ENCODE data around the gene PRDM16. TPM values are rescaled to one million over a fixed set of nuclear protein-coding genes. Genes with fewer than 3 reads are reported as not detected.

Gene PRDM16
- total RNA-seq, 1 experiment from 2014 or later = 6.1 TPM

DNA sequence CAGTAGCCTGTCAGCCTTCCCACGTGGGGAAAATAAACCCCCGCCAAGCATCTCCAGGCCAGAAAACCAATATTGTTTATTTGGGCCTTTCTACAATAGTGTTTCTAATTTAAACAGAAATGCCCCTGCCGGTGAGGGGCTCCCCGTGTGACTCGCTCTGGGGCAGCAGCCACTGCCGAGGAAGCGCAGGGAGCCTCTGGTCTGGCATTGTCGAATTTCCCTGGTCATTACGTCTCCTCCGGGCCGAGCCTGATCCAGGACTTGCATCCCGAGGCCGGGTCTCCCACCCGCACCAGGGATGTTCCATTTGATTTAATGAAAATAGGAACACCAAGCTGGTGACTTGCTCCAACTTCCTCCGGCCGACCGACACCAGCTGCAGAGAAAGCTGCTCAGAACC lies 20.5 kb downstream of the PRDM16 start:
- H2AFZ ChIP-seq (ENCODE audit: low read depth, low read length, poor library complexity, severe bottlenecking) = no peak overlapping the region
- intact Hi-C loops (cut with micrococcal nuclease) = no loop called here
- no peak for DNase-seq (ENCODE audit: low read depth, low spot score)
- H3K36me3 ChIP-seq (ENCODE audit: control insufficient read depth in 1 of 2, insufficient read depth in 2 of 2, low read length in 2 of 2) = no peaks in the 10 kb centered on the region
- ChIA-PET CTCF (no interaction called here), POLR2A (no interaction called here), RAD21 (ENCODE audit: low non-redundant PET in 1 of 2, low total read pairs in 2 of 2, uncharacterized antibody in 2 of 2, unreplicated experiment in 2 of 2) (no interaction called here)
- H3K9me3 ChIP-seq (ENCODE audit: control insufficient read depth in 1 of 2, insufficient read depth in 1 of 2, low read depth in 1 of 2, low read length in 2 of 2) = no peaks in the 10 kb centered on the region
- TF ChIP-seq, protein P1, sequence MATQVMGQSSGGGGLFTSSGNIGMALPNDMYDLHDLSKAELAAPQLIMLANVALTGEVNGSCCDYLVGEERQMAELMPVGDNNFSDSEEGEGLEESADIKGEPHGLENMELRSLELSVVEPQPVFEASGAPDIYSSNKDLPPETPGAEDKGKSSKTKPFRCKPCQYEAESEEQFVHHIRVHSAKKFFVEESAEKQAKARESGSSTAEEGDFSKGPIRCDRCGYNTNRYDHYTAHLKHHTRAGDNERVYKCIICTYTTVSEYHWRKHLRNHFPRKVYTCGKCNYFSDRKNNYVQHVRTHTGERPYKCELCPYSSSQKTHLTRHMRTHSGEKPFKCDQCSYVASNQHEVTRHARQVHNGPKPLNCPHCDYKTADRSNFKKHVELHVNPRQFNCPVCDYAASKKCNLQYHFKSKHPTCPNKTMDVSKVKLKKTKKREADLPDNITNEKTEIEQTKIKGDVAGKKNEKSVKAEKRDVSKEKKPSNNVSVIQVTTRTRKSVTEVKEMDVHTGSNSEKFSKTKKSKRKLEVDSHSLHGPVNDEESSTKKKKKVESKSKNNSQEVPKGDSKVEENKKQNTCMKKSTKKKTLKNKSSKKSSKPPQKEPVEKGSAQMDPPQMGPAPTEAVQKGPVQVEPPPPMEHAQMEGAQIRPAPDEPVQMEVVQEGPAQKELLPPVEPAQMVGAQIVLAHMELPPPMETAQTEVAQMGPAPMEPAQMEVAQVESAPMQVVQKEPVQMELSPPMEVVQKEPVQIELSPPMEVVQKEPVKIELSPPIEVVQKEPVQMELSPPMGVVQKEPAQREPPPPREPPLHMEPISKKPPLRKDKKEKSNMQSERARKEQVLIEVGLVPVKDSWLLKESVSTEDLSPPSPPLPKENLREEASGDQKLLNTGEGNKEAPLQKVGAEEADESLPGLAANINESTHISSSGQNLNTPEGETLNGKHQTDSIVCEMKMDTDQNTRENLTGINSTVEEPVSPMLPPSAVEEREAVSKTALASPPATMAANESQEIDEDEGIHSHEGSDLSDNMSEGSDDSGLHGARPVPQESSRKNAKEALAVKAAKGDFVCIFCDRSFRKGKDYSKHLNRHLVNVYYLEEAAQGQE (IDR thresholded peaks at IDR 0.05; ENCODE audit: low read depth) = no peak
- TF ChIP-seq CBX3 (IDR thresholded peaks at IDR 0.05; ENCODE audit: low read depth) (no peak), EZH2 (IDR thresholded peaks at IDR 0.05) (no peak), CEBPB (IDR thresholded peaks at IDR 0.05; ENCODE audit: low read depth) (no peak), ZFX (IDR thresholded peaks at IDR 0.05) (no peak), EGR1 (IDR thresholded peaks at IDR 0.05; ENCODE audit: low read depth) (no peak), RAD21 (IDR thresholded peaks at IDR 0.05; ENCODE audit: low read depth) (no peak), JUND (IDR thresholded peaks at IDR 0.05) (no peak), ELF1 (IDR thresholded peaks at IDR 0.05; ENCODE audit: borderline replicate concordance, low read depth) (no peak), ZNF274 (IDR thresholded peaks at IDR 0.05; ENCODE audit: low read depth, low read length) (no peak), SIN3A (IDR thresholded peaks at IDR 0.05; ENCODE audit: low read depth) (no peak)
- H3K79me2 ChIP-seq (ENCODE audit: insufficient read depth, low read length) = no peaks in the 10 kb centered on the region
- BruUV-seq (replicated peaks) = no TSS peak
- no peak overlapping the region for H3K4me3 ChIP-seq (replicated peaks in 1 of 2; ENCODE audit: low read depth in 1 of 2, low read length in 2 of 2)
- no peak overlapping the region for H3K9ac ChIP-seq (ENCODE audit: low read length)
- H3K27me3 ChIP-seq (ENCODE audit: insufficient read depth, low read length) = no peaks in the 10 kb centered on the region
- no peaks in the 10 kb centered on the region for H3K9me2 ChIP-seq (ENCODE audit: insufficient read depth)
- no peak overlapping the region for H3K27ac ChIP-seq (ENCODE audit: low read depth, low read length)
- no peaks in the 10 kb centered on the region for H4K20me1 ChIP-seq (ENCODE audit: insufficient read depth)
- no peaks in the 10 kb centered on the region for H3K4me1 ChIP-seq (ENCODE audit: control insufficient read depth in 1 of 2, insufficient read depth in 2 of 2, low read length in 2 of 2)
- no peak for ATAC-seq
- H3K4me2 ChIP-seq (ENCODE audit: low read length) = no peak overlapping the region
